Calu3 (cell line): ENCODE measurements around the gene TOE1. TPM values are rescaled to one million over a fixed set of nuclear protein-coding genes. Genes with fewer than 3 reads are reported as not detected.

Experiments
- BruUV-seq: library from RNA; stranded (reverse); fragments of 400-500 nt; replicated peaks from 2 replicates; lab custom pipeline; 2021; lab: Mats Ljungman, UMichigan
- CTCF ChIA-PET: fragments of 300-600 bp; sonication (Branson Sonifier 250); formaldehyde crosslinking; loops from one replicate; lab custom pipeline; 2022; ENCODE audit warnings: antibody characterized with exemption; lab: Charles Lee
- DNase-seq: peaks from one replicate; pipeline ENCODE4 v3.0.0; 2022
- H3K27ac Mint-ChIP-seq: one replicate; pipeline ENCODE4 v1.8.0; 2022; ENCODE audit warnings: mixed read lengths; ENCODE audit not compliant: unreplicated experiment
- H3K27me3 Mint-ChIP-seq: one replicate; pipeline ENCODE4 v1.8.0; 2022; ENCODE audit warnings: mixed read lengths; ENCODE audit not compliant: unreplicated experiment
- H3K36me3 Mint-ChIP-seq: one replicate; pipeline ENCODE4 v1.8.0; 2022; ENCODE audit warnings: mild to moderate bottlenecking, moderate library complexity, mixed read lengths; ENCODE audit not compliant: insufficient read depth, unreplicated experiment
- H3K4me1 Mint-ChIP-seq: one replicate; pipeline ENCODE4 v1.8.0; 2022; ENCODE audit warnings: mild to moderate bottlenecking, low read depth, mixed read lengths; ENCODE audit not compliant: unreplicated experiment
- H3K4me3 Mint-ChIP-seq: one replicate; pipeline ENCODE4 v1.8.0; 2022; ENCODE audit warnings: mild to moderate bottlenecking, low read depth, moderate library complexity, mixed read lengths; ENCODE audit not compliant: unreplicated experiment
- H3K9me3 Mint-ChIP-seq: one replicate; pipeline ENCODE4 v1.8.0; 2022; ENCODE audit warnings: low read depth, mixed read lengths; ENCODE audit not compliant: unreplicated experiment
- intact Hi-C: fragments of 100-400 bp; cut with micrococcal nuclease; formaldehyde crosslinking; loops from one replicate; pipeline ENCODE4 v1.10.0; 2022; ENCODE audit not compliant: unreplicated experiment
- total RNA-seq: library from RNA; stranded (reverse); gene quantifications from 2 replicates; pipeline ENCODE4 v1.2.3, GENCODE V29; 2022
- TF ChIP-seq, protein P1 (sequence below): fragments of 200-600 bp; IDR thresholded peaks from one replicate; pipeline ENCODE4 v1.8.0; 2022; ENCODE audit warnings: antibody characterized with exemption; ENCODE audit not compliant: unreplicated experiment

Gene TOE1
- total RNA-seq, 1 experiment from 2014 or later, result 14.2 TPM

DNA sequence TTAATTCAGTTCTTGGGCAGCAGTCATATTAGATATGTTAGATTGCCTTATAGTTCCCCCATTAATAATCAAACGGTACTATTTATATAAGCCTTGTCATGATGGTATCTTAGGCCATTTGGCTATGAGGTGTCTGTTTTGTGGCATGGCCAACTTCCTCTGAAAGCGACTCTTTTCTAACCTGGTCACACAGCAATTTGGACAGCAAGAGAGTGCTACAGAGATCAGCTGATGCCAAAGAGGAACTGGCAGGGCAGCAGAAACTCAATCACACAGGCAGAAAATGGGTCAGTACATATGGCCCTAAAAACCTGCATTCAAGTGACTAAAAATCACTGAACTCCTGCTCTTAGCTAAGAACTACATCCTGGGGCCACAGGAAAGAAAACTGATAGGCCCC is 13.7 kb downstream of the TOE1 start:
- H3K27me3 Mint-ChIP-seq, result no peaks in the 10 kb centered on the region
- H3K36me3 Mint-ChIP-seq, result no peaks in the 10 kb centered on the region
- BruUV-seq, result no TSS peak
- peaks cover 21% of the 10 kb centered on the region for H3K4me1 Mint-ChIP-seq
- TF ChIP-seq, protein P1, sequence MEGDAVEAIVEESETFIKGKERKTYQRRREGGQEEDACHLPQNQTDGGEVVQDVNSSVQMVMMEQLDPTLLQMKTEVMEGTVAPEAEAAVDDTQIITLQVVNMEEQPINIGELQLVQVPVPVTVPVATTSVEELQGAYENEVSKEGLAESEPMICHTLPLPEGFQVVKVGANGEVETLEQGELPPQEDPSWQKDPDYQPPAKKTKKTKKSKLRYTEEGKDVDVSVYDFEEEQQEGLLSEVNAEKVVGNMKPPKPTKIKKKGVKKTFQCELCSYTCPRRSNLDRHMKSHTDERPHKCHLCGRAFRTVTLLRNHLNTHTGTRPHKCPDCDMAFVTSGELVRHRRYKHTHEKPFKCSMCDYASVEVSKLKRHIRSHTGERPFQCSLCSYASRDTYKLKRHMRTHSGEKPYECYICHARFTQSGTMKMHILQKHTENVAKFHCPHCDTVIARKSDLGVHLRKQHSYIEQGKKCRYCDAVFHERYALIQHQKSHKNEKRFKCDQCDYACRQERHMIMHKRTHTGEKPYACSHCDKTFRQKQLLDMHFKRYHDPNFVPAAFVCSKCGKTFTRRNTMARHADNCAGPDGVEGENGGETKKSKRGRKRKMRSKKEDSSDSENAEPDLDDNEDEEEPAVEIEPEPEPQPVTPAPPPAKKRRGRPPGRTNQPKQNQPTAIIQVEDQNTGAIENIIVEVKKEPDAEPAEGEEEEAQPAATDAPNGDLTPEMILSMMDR, result no peak
- no peak for DNase-seq
- H3K4me3 Mint-ChIP-seq, result no peak overlapping the region
- H3K27ac Mint-ChIP-seq, result no peak overlapping the region
- no peaks in the 10 kb centered on the region for H3K9me3 Mint-ChIP-seq
- intact Hi-C loops, result no loop called here
- CTCF ChIA-PET, result interaction anchor here (0.6 to 0.7 kb wide), 2 partner anchors 81 to 129 kb away, joined by 3 to 4 read pairs; no protein-coding TSS in a partner anchor

- peaks cover 17% of the 10 kb centered on the region for H3K4me1 Mint-ChIP-seq
- intact Hi-C loops, result no loop called here
- H3K27me3 Mint-ChIP-seq, result no peaks in the 10 kb centered on the region
- CTCF ChIA-PET, result no interaction called here
- no peak for DNase-seq
- H3K9me3 Mint-ChIP-seq, result no peaks in the 10 kb centered on the region
- no TSS peak for BruUV-seq
- TF ChIP-seq, protein P1, result no peak
- H3K27ac Mint-ChIP-seq, result no peak overlapping the region
- H3K36me3 Mint-ChIP-seq, result no peaks in the 10 kb centered on the region
- H3K4me3 Mint-ChIP-seq, result no peak overlapping the region
These were observed 14.9 kb downstream of the TOE1 start for GRCh38 chr1:45354838-45355237.

DNA sequence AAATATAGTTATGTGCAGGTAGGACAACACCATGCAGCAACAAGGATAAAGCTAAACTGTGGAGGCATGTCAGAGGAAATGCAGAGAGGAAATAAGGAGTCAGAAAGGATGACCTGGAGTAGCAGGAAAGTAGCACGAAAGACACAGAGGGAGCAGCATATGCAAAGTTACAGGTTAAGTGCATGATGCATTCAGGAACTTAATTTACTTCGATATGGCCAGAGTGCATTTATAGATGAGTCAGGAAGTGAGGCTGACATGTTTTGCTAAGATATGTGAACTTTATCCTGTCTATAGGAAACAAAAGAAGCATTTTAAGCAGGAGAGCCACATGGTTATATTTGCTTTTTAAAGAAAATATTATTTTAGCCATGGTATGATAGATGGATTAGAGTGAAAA is 15.7 kb downstream of the TOE1 start:
- intact Hi-C loops, result no loop called here
- H3K36me3 Mint-ChIP-seq, result no peaks in the 10 kb centered on the region
- no peak overlapping the region for H3K27ac Mint-ChIP-seq
- CTCF ChIA-PET, result interaction anchor here (0.9 to 2.9 kb wide), 3 partner anchors 16 to 145 kb away, joined by 3 to 16 read pairs (median 3); partner anchors contain the start of genes MMACHC, MUTYH and TOE1
- peaks cover 17% of the 10 kb centered on the region for H3K4me1 Mint-ChIP-seq
- BruUV-seq, result no TSS peak
- TF ChIP-seq, protein P1, result no peak
- no peaks in the 10 kb centered on the region for H3K27me3 Mint-ChIP-seq
- no peak for DNase-seq
- H3K9me3 Mint-ChIP-seq, result no peaks in the 10 kb centered on the region
- no peak overlapping the region for H3K4me3 Mint-ChIP-seq

DNA sequence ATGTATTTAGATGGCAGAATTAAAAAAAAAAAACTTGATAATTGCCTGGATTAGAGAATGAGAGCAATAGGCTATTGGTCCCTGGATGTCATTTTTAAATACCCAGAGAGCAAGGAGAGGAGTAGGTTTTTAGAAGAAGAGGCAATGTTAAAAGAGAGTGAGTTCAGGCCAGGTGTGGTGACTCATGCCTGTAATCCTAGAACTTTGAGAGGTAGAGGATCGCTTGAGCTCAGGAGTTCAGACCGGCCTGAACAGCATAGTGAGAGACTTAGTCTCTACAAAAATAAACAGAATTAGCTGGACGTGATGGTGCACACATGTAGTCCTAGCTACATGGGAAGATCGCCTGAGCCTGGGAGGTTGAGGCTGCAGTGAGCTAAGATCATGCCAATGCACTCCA is 16.2 kb downstream of the TOE1 start:
- H3K27ac Mint-ChIP-seq, result no peak overlapping the region
- no TSS peak for BruUV-seq
- intact Hi-C loops, result no loop called here

More for the DNA sequence above, 16.2 kb downstream of the TOE1 start:
- Mint-ChIP-seq H3K4me3 (no peak overlapping the region), H3K9me3 (no peaks in the 10 kb centered on the region), H3K4me1 (peaks cover 17% of the 10 kb centered on the region), H3K27me3 (no peaks in the 10 kb centered on the region), H3K36me3 (no peaks in the 10 kb centered on the region)
- peak; percentile 23 for DNase-seq
- TF ChIP-seq, protein P1, result no peak
- CTCF ChIA-PET, result interaction anchor here (0.9 to 2.9 kb wide), 4 partner anchors 16 to 213 kb away, joined by 3 to 16 read pairs (median 4); partner anchors contain the start of genes MMACHC, MUTYH and TOE1
